Activated naive CD8-positive, alpha-beta T cell treated with anti-CD3 and anti-CD28 coated beads for 36 hours (primary cell): Measurements from ENCODE around the gene FAT1. TPM values are rescaled to one million over a fixed set of nuclear protein-coding genes. Genes with fewer than 3 reads are reported as not detected.

ENCODE experiments used
- DNase-seq: peaks from one replicate; pipeline ENCODE4 v3.0.0; 2021
- H3K27ac Mint-ChIP-seq: one replicate; pipeline ENCODE4 v1.8.0; 2022; ENCODE audit warnings: mild to moderate bottlenecking, moderate library complexity, mixed read lengths
- H3K27me3 Mint-ChIP-seq: one replicate; pipeline ENCODE4 v1.8.0; 2022; ENCODE audit warnings: mild to moderate bottlenecking, mixed read lengths
- H3K36me3 Mint-ChIP-seq: one replicate; pipeline ENCODE4 v1.8.0; 2021; ENCODE audit warnings: mild to moderate bottlenecking, mixed read lengths
- H3K4me1 Mint-ChIP-seq: one replicate; pipeline ENCODE4 v1.8.0; 2021; ENCODE audit warnings: mixed read lengths
- H3K4me3 Mint-ChIP-seq: one replicate; pipeline ENCODE4 v1.8.0; 2022; ENCODE audit warnings: mild to moderate bottlenecking, moderate library complexity, mixed read lengths
- H3K9me3 Mint-ChIP-seq: one replicate; pipeline ENCODE4 v1.8.0; 2022; ENCODE audit warnings: mixed read lengths
- total RNA-seq, 2 experiments: library from RNA; stranded (reverse); gene quantifications; one replicate each; pipeline ENCODE4 v1.2.3, GENCODE V29; 2021

The FAT1 gene
- total RNA-seq, 2 experiments from 2014 or later = 0.02 TPM; not detected in 1

DNA sequence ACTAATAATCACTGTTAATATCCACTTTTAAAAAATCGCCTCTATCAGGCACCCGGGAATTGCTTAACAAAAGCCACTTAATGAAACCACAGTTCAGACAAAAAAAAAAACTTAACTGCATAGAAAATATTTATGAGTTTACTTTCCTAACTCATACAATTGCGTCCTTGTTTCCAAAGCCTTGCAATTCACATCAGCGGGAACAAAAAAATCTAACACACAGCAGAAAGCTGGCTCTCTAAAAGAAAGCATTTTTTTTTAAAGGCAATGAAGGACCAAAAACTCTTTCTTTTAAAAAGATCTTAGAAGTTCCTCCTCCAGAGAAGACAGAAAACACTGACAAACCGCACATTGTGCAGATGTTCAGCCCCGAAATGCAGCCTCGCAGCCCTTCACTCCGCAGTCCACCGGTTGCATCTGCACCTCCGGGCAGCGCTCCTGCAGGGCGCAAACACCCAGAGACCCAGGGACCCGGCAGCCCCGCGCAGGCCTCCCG, 812 bp downstream of the FAT1 start:
- DNase-seq = no peak
- Mint-ChIP-seq H3K9me3 (peaks cover 1% of the 10 kb centered on the region), H3K4me1 (peaks cover 15% of the 10 kb centered on the region), H3K4me3 (peak overlapping the region; percentile 7), H3K36me3 (no peaks in the 10 kb centered on the region), H3K27ac (no peak overlapping the region), H3K27me3 (peaks cover 59% of the 10 kb centered on the region)

DNA sequence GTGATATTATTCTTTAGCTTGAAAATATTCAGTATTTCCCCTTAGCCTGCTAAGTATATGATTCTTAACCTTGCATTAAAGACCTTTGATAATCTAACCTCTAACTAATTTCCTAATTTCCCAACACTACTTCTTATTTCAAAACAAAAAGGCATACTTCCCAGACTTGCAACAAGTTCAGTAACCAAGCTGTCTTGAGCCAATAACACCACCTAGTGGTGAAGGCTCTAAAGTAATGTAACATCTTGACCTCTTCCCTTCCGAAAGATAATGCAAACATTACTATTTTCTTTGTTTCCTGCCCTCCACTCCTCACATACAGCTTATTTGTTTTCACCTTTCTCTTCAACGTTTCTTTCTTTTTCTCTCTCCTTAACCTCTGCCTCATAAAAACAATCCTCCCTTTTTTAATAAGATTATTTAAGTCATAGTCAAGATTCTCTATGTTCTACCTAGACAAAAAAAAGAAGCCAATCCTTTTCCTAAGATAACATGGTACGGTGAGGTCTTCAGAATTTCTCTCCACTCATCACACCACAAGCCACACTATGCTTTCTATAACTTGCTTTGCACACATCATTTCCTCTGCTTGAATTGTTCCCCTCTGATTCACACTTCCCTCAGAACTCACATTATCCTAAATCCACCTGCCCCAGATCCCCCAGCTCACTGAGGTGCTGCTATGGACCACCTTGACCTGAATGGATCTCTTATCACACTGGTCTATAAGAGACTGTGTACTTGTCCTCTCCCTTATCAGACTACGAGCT, 3.5 kb downstream of the FAT1 start:
- H3K4me3 Mint-ChIP-seq = no peak overlapping the region
- peaks cover 6% of the 10 kb centered on the region for H3K9me3 Mint-ChIP-seq
- no peaks in the 10 kb centered on the region for H3K36me3 Mint-ChIP-seq
- peaks cover 4% of the 10 kb centered on the region for H3K4me1 Mint-ChIP-seq
- no peak for DNase-seq
- H3K27ac Mint-ChIP-seq = no peak overlapping the region
- H3K27me3 Mint-ChIP-seq = peaks cover 35% of the 10 kb centered on the region

- H3K27me3 Mint-ChIP-seq = peaks cover 20% of the 10 kb centered on the region
Observed at GRCh38 chr4:186717556-186717955, 6.1 kb downstream of the FAT1 start.

DNA sequence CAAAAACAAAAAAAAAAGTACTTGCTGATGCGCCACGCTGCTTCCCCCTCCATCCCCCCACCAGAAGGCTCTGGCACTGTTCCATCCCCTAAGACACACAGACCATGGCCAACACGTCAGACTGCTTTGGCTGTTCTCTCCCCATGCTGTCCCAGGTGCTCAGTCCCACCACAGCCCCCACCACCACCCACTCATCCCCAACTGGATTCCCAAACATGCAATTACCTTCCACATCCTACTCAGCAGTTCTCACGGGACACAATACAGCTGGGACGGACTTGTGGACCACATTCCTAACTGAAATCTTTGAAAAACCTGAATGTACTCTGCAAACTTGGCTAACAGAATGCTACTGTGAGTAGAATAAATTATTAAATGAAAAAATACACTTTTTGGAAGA, 8.6 kb downstream of the FAT1 start:
- no peak for DNase-seq
- H3K36me3 Mint-ChIP-seq = no peaks in the 10 kb centered on the region
- peaks cover 11% of the 10 kb centered on the region for H3K9me3 Mint-ChIP-seq
- no peak overlapping the region for H3K4me3 Mint-ChIP-seq
- no peaks in the 10 kb centered on the region for H3K4me1 Mint-ChIP-seq
- H3K27ac Mint-ChIP-seq = no peak overlapping the region
- peaks cover 4% of the 10 kb centered on the region for H3K27me3 Mint-ChIP-seq

More at GRCh38 chr4:186717556-186717955, 6.1 kb downstream of the FAT1 start:
- no peaks in the 10 kb centered on the region for H3K36me3 Mint-ChIP-seq
- no peak for DNase-seq
- no peaks in the 10 kb centered on the region for H3K4me1 Mint-ChIP-seq
- no peak overlapping the region for H3K27ac Mint-ChIP-seq
- H3K9me3 Mint-ChIP-seq = peaks cover 11% of the 10 kb centered on the region
- no peak overlapping the region for H3K4me3 Mint-ChIP-seq

DNA sequence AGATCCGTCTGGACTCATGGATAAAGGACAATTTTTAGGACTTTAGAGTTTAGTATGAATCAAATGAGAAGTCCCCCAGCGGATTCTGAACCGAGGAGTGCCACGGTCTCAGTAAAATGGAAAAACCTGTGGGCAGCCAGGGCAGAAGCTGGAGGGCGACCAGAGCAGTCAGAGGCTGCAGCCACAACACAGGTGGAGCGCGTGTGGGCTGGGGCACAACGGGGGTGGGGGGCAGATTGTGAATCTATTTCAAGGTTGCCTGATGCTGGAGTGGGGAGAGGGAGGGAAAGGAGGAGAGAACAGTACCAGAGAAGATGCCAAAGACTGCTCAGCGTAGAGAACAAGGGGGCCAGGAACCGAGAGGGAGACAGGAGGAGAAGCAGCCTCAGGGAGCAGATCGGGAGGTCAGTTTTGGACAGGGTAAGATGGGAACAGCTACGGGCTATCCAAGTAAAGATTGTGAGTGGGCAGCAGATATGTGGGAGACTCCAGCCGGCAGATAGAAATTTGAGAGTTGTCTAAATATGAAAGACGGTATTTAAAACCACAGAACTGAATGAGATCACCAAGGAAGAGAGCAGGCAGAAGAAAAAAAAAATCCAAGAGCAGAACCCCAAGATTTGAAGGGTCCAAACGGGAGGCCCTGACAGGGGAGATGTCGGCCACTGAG, 9.5 kb downstream of the FAT1 start:
- Mint-ChIP-seq H3K4me1 (no peaks in the 10 kb centered on the region), H3K9me3 (peaks cover 11% of the 10 kb centered on the region), H3K4me3 (no peak overlapping the region), H3K27ac (no peak overlapping the region), H3K27me3 (peaks cover 4% of the 10 kb centered on the region), H3K36me3 (no peaks in the 10 kb centered on the region)
- DNase-seq = no peak

DNA sequence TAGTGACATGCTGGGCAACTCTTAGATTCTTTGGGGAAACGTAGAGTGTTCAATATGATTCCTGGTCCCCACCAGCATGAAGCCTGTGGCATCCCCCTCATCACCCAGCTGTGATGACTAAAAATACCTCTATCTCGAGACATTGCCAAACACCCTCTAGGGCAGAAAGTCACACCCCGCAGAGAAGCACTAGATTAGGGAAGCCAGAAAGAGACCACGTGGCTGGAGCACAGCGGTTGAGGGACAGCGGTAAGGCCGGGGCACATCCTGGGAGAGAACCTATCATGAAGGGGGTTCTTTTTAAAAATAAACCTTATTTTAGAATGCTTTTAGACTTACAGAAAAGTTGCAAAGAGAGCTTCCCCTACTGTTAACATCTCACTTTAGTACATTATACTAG, 11.0 kb downstream of the FAT1 start:
- Mint-ChIP-seq H3K36me3 (no peaks in the 10 kb centered on the region), H3K27ac (no peak overlapping the region), H3K9me3 (peaks cover 9% of the 10 kb centered on the region), H3K4me3 (no peak overlapping the region), H3K27me3 (peaks cover 4% of the 10 kb centered on the region), H3K4me1 (no peaks in the 10 kb centered on the region)
- DNase-seq = no peak

DNA sequence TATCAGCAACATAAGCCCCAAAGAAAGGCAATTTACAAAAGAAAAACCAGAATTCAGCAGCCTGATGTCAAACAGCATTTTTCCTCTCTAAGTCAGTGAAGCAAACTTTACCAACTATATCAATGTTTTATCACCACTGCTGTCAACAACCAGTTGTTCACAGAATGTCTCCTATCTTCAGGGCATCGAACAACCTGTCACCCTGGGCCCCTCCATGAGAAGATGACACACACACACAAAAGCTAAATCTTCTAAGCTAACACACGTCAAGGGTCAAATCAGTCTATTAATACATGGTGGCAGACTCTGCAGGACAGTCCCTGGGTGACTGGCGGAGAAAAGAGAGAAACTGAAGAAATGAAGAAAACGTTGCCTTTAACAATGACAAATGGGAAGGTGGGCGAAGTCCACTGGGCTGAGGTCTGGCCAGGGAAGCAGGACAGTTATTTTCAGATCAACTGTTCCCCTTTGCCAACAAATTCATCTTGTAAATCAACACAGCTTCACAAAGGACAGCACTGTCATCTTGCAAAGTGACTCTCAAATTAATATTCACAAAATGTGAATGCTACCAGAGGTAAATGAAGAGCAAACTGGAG, 13.0 kb downstream of the FAT1 start:
- Mint-ChIP-seq H3K27ac (no peak overlapping the region), H3K9me3 (peaks cover 6% of the 10 kb centered on the region), H3K36me3 (no peaks in the 10 kb centered on the region), H3K4me1 (no peaks in the 10 kb centered on the region), H3K27me3 (peaks cover 4% of the 10 kb centered on the region), H3K4me3 (no peak overlapping the region)
- no peak for DNase-seq

DNA sequence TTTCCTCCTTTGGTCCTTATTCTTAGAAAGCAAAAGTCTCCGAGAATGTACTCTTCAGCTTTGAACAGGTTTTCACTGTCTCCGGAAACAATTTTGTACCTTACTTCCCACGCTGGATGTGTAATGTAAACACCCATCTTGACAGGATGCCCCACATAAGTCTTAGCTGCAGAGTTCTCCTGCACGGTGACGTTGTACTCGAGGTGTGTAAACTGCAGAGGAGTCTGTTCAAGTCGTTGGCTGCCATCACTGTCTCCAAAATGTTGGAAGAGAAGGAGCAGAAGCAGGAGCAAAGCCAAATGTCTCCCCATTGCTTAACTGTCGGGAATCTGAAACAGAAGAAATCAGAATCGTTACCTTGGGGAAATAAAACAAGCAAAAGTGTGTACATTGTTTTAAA, 14.1 kb downstream of the FAT1 start:
- peaks cover 6% of the 10 kb centered on the region for H3K9me3 Mint-ChIP-seq
- H3K36me3 Mint-ChIP-seq = no peaks in the 10 kb centered on the region
- H3K27me3 Mint-ChIP-seq = peaks cover 4% of the 10 kb centered on the region
- H3K4me3 Mint-ChIP-seq = no peak overlapping the region
- no peak for DNase-seq
- H3K4me1 Mint-ChIP-seq = no peaks in the 10 kb centered on the region
- no peak overlapping the region for H3K27ac Mint-ChIP-seq

DNA sequence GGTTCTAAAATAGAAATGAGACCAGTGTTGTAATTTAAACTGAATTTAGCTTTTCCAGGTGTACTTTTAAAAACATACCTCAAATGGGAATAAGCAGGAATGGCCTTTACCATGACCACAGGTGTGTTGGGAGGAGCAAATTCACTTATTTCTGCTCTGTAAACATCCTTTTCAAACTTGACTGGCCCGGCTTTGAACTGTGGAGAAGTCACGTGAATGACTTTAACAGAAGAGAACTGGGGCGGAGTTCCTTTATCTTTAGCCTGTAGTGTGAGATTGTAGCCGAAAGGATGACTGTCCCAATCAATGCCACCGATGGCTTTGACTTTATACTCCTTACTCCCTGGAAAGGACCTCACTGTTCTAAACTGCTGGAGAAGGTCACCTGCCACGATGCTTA, 15.1 kb downstream of the FAT1 start:
- no peak overlapping the region for H3K27ac Mint-ChIP-seq
- no peaks in the 10 kb centered on the region for H3K36me3 Mint-ChIP-seq
- no peaks in the 10 kb centered on the region for H3K9me3 Mint-ChIP-seq
- H3K4me1 Mint-ChIP-seq = no peaks in the 10 kb centered on the region
- H3K4me3 Mint-ChIP-seq = no peak overlapping the region
- no peak for DNase-seq
- H3K27me3 Mint-ChIP-seq = no peaks in the 10 kb centered on the region

DNA sequence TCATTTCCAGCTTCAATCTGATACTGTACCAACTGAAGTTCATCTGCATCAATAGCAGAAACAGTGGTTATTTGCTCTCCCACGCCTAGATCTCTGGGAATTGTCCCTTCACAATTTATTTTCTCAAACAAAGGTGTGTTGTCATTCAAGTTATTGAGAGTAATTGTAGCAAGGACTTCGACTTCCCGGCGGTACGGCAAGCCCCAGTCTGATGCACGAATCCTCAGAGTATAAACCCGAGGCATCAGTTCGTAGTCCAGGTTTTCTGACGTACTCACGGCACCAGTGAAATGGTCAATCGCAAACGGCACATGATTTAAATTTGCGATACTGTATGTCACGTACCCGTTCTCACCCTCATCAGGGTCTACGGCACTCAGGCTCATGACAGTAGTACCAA, 15.7 kb downstream of the FAT1 start:
- no peak for DNase-seq
- Mint-ChIP-seq H3K27me3 (no peaks in the 10 kb centered on the region), H3K4me1 (no peaks in the 10 kb centered on the region), H3K9me3 (no peaks in the 10 kb centered on the region), H3K4me3 (no peak overlapping the region), H3K36me3 (no peaks in the 10 kb centered on the region), H3K27ac (no peak overlapping the region)

DNA sequence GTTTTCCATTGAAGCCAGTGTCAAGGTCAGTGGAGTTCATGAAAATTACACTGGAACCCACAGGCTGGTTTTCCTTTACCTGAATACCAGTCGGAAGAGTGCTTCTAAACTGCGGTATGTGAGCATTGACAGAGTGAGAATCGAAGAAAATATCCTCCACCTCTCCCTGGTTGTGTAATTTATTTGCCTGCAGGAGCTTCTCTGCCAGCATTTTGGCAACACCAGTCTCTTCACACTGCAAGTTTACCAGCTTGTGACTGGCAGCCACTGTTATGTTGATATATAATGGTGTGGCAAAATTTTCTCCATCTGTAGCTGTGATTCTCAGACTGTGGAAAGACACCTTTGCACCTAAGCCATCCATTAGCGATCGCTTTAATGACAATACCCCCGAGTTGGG, 16.1 kb downstream of the FAT1 start:
- H3K36me3 Mint-ChIP-seq = no peaks in the 10 kb centered on the region
- no peaks in the 10 kb centered on the region for H3K9me3 Mint-ChIP-seq
- no peak overlapping the region for H3K4me3 Mint-ChIP-seq
- no peak for DNase-seq
- H3K27me3 Mint-ChIP-seq = no peaks in the 10 kb centered on the region
- H3K27ac Mint-ChIP-seq = no peak overlapping the region
- no peaks in the 10 kb centered on the region for H3K4me1 Mint-ChIP-seq

DNA sequence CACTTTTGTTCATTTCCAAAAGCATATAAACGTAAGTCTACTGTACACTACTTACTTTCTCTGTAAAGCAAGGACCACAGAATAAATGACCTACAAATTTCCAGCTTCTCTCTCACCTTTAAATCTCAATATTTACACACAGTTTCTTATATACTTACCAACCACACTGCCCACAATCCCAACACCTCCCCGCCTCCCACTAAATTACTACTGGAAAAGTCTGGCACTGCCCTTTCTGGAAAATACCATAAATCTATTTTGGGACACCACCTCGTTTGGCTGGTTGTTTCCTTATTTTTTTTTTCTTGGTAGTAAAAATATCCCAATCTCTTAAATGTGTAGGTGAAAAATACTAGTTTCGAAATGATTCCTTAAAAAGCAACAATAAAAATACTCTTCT, 19.6 kb downstream of the FAT1 start:
- Mint-ChIP-seq H3K4me3 (no peak overlapping the region), H3K9me3 (no peaks in the 10 kb centered on the region), H3K36me3 (no peaks in the 10 kb centered on the region), H3K27me3 (no peaks in the 10 kb centered on the region), H3K27ac (no peak overlapping the region), H3K4me1 (no peaks in the 10 kb centered on the region)
- no peak for DNase-seq

- H3K36me3 Mint-ChIP-seq = no peaks in the 10 kb centered on the region
- no peaks in the 10 kb centered on the region for H3K9me3 Mint-ChIP-seq
- DNase-seq = no peak
- no peaks in the 10 kb centered on the region for H3K27me3 Mint-ChIP-seq
- H3K4me1 Mint-ChIP-seq = no peaks in the 10 kb centered on the region
- H3K27ac Mint-ChIP-seq = no peak overlapping the region
- no peak overlapping the region for H3K4me3 Mint-ChIP-seq
Observed at GRCh38 chr4:186703510-186703909, 20.1 kb downstream of the FAT1 start.

DNA sequence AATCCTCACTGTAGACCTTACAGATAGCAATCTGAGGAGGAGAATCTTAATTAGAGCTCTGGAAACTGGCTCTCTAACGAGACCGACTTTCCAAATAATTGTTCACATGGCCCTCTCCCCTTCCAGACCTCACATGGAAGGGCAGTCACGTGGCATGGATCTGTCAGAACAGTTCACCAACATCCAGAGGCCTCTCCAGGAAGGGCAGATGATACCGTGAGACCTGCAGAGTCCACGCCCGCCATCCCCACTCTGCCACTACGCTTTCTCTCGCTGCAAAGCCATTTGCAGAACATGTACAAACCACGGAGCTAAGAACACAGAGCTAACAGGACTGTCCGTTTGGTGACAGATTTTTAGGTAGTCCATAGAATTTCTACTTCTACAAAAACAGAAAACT, 20.7 kb downstream of the FAT1 start:
- no peak overlapping the region for H3K4me3 Mint-ChIP-seq

GRCh38 chr4:186702297-186702696, 21.4 kb downstream of the FAT1 start:
- no peaks in the 10 kb centered on the region for H3K36me3 Mint-ChIP-seq
- no peaks in the 10 kb centered on the region for H3K4me1 Mint-ChIP-seq
- H3K4me3 Mint-ChIP-seq = no peak overlapping the region
- no peaks in the 10 kb centered on the region for H3K27me3 Mint-ChIP-seq
- H3K27ac Mint-ChIP-seq = no peak overlapping the region
- no peaks in the 10 kb centered on the region for H3K9me3 Mint-ChIP-seq
- DNase-seq = no peak

More for the DNA sequence above, 20.7 kb downstream of the FAT1 start:
- Mint-ChIP-seq H3K9me3 (no peaks in the 10 kb centered on the region), H3K4me1 (no peaks in the 10 kb centered on the region), H3K36me3 (no peaks in the 10 kb centered on the region), H3K27me3 (no peaks in the 10 kb centered on the region), H3K27ac (no peak overlapping the region)
- DNase-seq = no peak
